CD4-positive, alpha-beta T cell treated with Interleukin-1 beta for 1 hour (primary cell): Measurements from ENCODE around the gene DACT1.
A peak's percentile ranks its signal among the peaks of the same experiment; 100 is the strongest.
"Not testable (repeated sequence)": the region's sequence is repeated elsewhere in the genome, so short reads cannot be mapped to it uniquely, and the experiment has no call there.

Experiments used
- DNase-seq, 2 donors: peaks; one replicate each; pipeline ENCODE4 v3.0.0-alpha.2; 2020 to 2022

The DACT1 gene

GRCh38 chr14:58637391-58638230 is at the start of gene DACT1:
TSS of gene DACT1 (plus strand) at chr14:58637962. CDS start at chr14:58638203, 241 bp downstream.
- DNase-seq = peak; percentile 33 to 68

- not testable (repeated sequence) for DNase-seq
These were observed 49.4 kb upstream of the DACT1 start for GRCh38 chr14:58588321-58588720.

- DNase-seq = no peak
These were observed 43.8 kb upstream of the DACT1 start for GRCh38 chr14:58593977-58594376.

- DNase-seq = no peak
These were observed 40.7 kb upstream of the DACT1 start for GRCh38 chr14:58597041-58597440.

GRCh38 chr14:58598028-58598803 is 39.5 kb upstream of the DACT1 start:
- peak in 1 of 2 donors; percentile 19 for DNase-seq

- no peak for DNase-seq
These were observed 38.8 kb upstream of the DACT1 start for GRCh38 chr14:58598804-58599525.

- DNase-seq = no peak
These were observed 38.1 kb upstream of the DACT1 start for GRCh38 chr14:58599707-58600106.

- DNase-seq = no peak
These were observed 32.3 kb upstream of the DACT1 start for GRCh38 chr14:58605465-58605864.

GRCh38 chr14:58607131-58607951 is 30.4 kb upstream of the DACT1 start:
- DNase-seq = no peak

GRCh38 chr14:58607952-58608317 is 29.8 kb upstream of the DACT1 start:
- DNase-seq = no peak

GRCh38 chr14:58617619-58618018 is 20.1 kb upstream of the DACT1 start:
- no peak for DNase-seq

- no peak for DNase-seq
These were observed 17.8 kb upstream of the DACT1 start for GRCh38 chr14:58620011-58620410.

- no peak for DNase-seq
These were observed 12.3 kb upstream of the DACT1 start for GRCh38 chr14:58625438-58625837.

GRCh38 chr14:58626431-58626831 is 11.3 kb upstream of the DACT1 start:
- no peak for DNase-seq

GRCh38 chr14:58628406-58628805 is 9.4 kb upstream of the DACT1 start:
- no peak for DNase-seq

GRCh38 chr14:58629281-58629680 is 8.5 kb upstream of the DACT1 start:
- DNase-seq = no peak

- no peak for DNase-seq
These were observed 6.0 kb upstream of the DACT1 start for GRCh38 chr14:58631732-58632131.

- no peak for DNase-seq
These were observed 3.9 kb upstream of the DACT1 start for GRCh38 chr14:58633831-58634230.

- no peak for DNase-seq
These were observed 3.2 kb upstream of the DACT1 start for GRCh38 chr14:58634406-58635090.

GRCh38 chr14:58635091-58635830 is 2.5 kb upstream of the DACT1 start:
- DNase-seq = no peak

GRCh38 chr14:58636129-58636528 is 1.6 kb upstream of the DACT1 start:
- no peak for DNase-seq
